ENCODE measurements around the gene RYR2.
"Not testable (repeated sequence)": the region's sequence is repeated elsewhere in the genome, so short reads cannot be mapped to it uniquely, and the experiment has no call there.

Gene RYR2

GRCh38 chr1:237795558-237795957 lies 753.6 kb downstream of the RYR2 start:
- DNase-seq (ENCODE audit: low read depth): no peak

- DNase-seq (ENCODE audit: low read depth): no peak
Measured at GRCh38 chr1:237799762-237800474, 757.9 kb downstream of the RYR2 start.

GRCh38 chr1:237804516-237804915 lies 762.5 kb downstream of the RYR2 start:
- no peak for DNase-seq (ENCODE audit: low read depth)

GRCh38 chr1:237809099-237809498 lies 767.1 kb downstream of the RYR2 start:
- DNase-seq (ENCODE audit: low read depth): no peak

- no peak for DNase-seq (ENCODE audit: low read depth)
Measured at GRCh38 chr1:237811633-237812032, 769.6 kb downstream of the RYR2 start.

GRCh38 chr1:237812061-237812460 lies 770.1 kb downstream of the RYR2 start:
- no peak for DNase-seq (ENCODE audit: low read depth)

GRCh38 chr1:237814319-237814924 lies 772.4 kb downstream of the RYR2 start:
- DNase-seq (ENCODE audit: low read depth): no peak

GRCh38 chr1:237817277-237817676 lies 775.3 kb downstream of the RYR2 start:
- DNase-seq (ENCODE audit: low read depth): no peak

- DNase-seq (ENCODE audit: low read depth): not testable (repeated sequence)
Measured at GRCh38 chr1:237820634-237821033, 778.6 kb downstream of the RYR2 start.

GRCh38 chr1:237832858-237833257 lies 790.9 kb downstream of the RYR2 start:
- DNase-seq (ENCODE audit: low read depth): no peak

GRCh38 chr1:237834048-237834447 lies 792.1 kb downstream of the RYR2 start:
- DNase-seq (ENCODE audit: low read depth): no peak

- no peak for DNase-seq (ENCODE audit: low read depth)
Measured at GRCh38 chr1:237834461-237834860, 792.5 kb downstream of the RYR2 start.

- DNase-seq (ENCODE audit: low read depth): no peak
Measured at GRCh38 chr1:237838320-237838719, 796.3 kb downstream of the RYR2 start.

GRCh38 chr1:237838904-237839534 lies 797.0 kb downstream of the RYR2 start:
- no peak for DNase-seq (ENCODE audit: low read depth)

- no peak for DNase-seq (ENCODE audit: low read depth)
Measured at GRCh38 chr1:237841485-237841884, 799.5 kb downstream of the RYR2 start.

- not testable (repeated sequence) for DNase-seq (ENCODE audit: low read depth)
Measured at GRCh38 chr1:237843516-237843915, 801.5 kb downstream of the RYR2 start.

- no peak for DNase-seq (ENCODE audit: low read depth)
Measured at GRCh38 chr1:237851210-237851845, 809.3 kb downstream of the RYR2 start.

- no peak for DNase-seq (ENCODE audit: low read depth)
Measured at GRCh38 chr1:237852342-237852741, 810.4 kb downstream of the RYR2 start.

GRCh38 chr1:237857455-237857854 lies 815.5 kb downstream of the RYR2 start:
- no peak for DNase-seq (ENCODE audit: low read depth)

GRCh38 chr1:237858992-237859391 lies 817.0 kb downstream of the RYR2 start:
- no peak for DNase-seq (ENCODE audit: low read depth)

GRCh38 chr1:237861944-237862343 lies 820.0 kb downstream of the RYR2 start:
- DNase-seq (ENCODE audit: low read depth): no peak

- no peak for DNase-seq (ENCODE audit: low read depth)
Measured at GRCh38 chr1:237863234-237863633, 821.2 kb downstream of the RYR2 start.
